K562 (cell line): ENCODE data around the gene PAQR4. TPM values are rescaled to one million over a fixed set of nuclear protein-coding genes. Genes with fewer than 3 reads are reported as not detected.
A peak's percentile ranks its signal among the peaks of the same experiment; 100 is the strongest.

Source experiments
- CBFA2T2 ChIP-seq: fragments of 450-650 bp; conservative IDR thresholded peaks from 2 replicates; pipeline ENCODE4 v1.6.1; 2017; ENCODE audit warnings: mild to moderate bottlenecking
- CHD2 ChIP-seq: IDR thresholded peaks from 2 replicates; pipeline ENCODE4 v1.6.1; 2011; ENCODE audit warnings: low read depth, low read length
- GTF2F1 ChIP-seq: IDR thresholded peaks from 2 replicates; pipeline ENCODE4 v1.6.1; 2011; ENCODE audit warnings: low read depth, low read length, improper control_type of control experiment
- HDAC3 ChIP-seq: fragments of 450-650 bp; IDR thresholded peaks from 2 replicates; pipeline ENCODE4 v1.6.1; 2018; ENCODE audit warnings: borderline replicate concordance, mild to moderate bottlenecking, moderate library complexity; ENCODE audit not compliant: partially characterized antibody
- HNRNPLL ChIP-seq: fragments of 200-400 bp; formaldehyde crosslinking; IDR thresholded peaks from 2 replicates; pipeline ENCODE4 v1.6.1; 2017; ENCODE audit warnings: low read length, low read depth, mild to moderate bottlenecking; ENCODE audit not compliant: poor library complexity, severe bottlenecking
- JUNB ChIP-seq: fragments of 450-650 bp; formaldehyde crosslinking; conservative IDR thresholded peaks from 2 replicates; pipeline ENCODE4 v1.4.0; 2020; ENCODE audit warnings: mild to moderate bottlenecking
- PPARD ChIP-seq: fragments of 250-450 bp; sonication (Bioruptor Pico); IDR thresholded peaks from 2 replicates; pipeline ENCODE4 v1.8.0; 2022; ENCODE audit warnings: inconsistent platforms, mild to moderate bottlenecking, moderate library complexity
- SRSF9 ChIP-seq: fragments of 200-400 bp; formaldehyde crosslinking; IDR thresholded peaks from 2 replicates; pipeline ENCODE4 v1.6.1; 2017; ENCODE audit warnings: low read depth, low read length, borderline replicate concordance
- TARDBP ChIP-seq: fragments of 450-650 bp; IDR thresholded peaks from 2 replicates; pipeline ENCODE4 v1.6.1; 2016
- TEAD1 ChIP-seq, 2 experiments: fragments of 450-650 bp in 1 of 2; sonication (generic) in 1 of 2; formaldehyde crosslinking; IDR thresholded peaks; 2 replicates each; pipeline versions ENCODE4 v1.4.0 to v1.8.0; 2020 to 2022; ENCODE audit warnings: mild to moderate bottlenecking in 2 of 2, missing genetic modification reagents in 1 of 2
- ZNF224 ChIP-seq: sonication (generic); formaldehyde crosslinking; IDR thresholded peaks from 2 replicates; pipeline ENCODE4 v1.8.0; 2022; ENCODE audit warnings: mild to moderate bottlenecking, missing genetic modification reagents
- polyA plus RNA-seq, 8 experiments: library from polyadenylated mRNA; depleted of rRNA in 4 of 8; stranded (reverse) in 5 of 8; unstranded in 3 of 8; fragments of >200 nt; fragmentation: Nextera tagmentation in 2 of 8; fragmentation: Illumina TruSeq in 1 of 8; extraction: Ambion mirVana in 2 of 8; extraction: Trizol in 1 of 8; gene quantifications; 2 replicates each; pipeline versions ENCODE4 v1.2.1 to v1.2.3, GENCODE V29; 2011 to 2014; ENCODE audit warnings: inconsistent platforms in 1 of 8, missing spikeins in 1 of 8
- total RNA-seq, 7 experiments: library from RNA; depleted of rRNA in 6 of 7; stranded (reverse); fragments of >200 nt in 6 of 7; fragmentation: Illumina TruSeq in 2 of 7; extraction: Trizol in 2 of 7; gene quantifications; 2 replicates each; pipeline versions ENCODE4 v1.2.1 to v1.2.3, GENCODE V29; 2011 to 2021; ENCODE audit warnings: low replicate concordance in 1 of 7
- TF ChIP-seq, protein P1 (sequence below), 2 experiments: IDR thresholded peaks in 1 of 2; conservative IDR thresholded peaks in 1 of 2; 2 replicates each; pipeline ENCODE4 v1.6.1; 2016; ENCODE audit warnings: low read depth in 2 of 2, mild to moderate bottlenecking in 1 of 2, missing compliant biosample characterization in 1 of 2, missing genetic modification characterization in 1 of 2, moderate library complexity in 1 of 2
- TF ChIP-seq, protein P2 (sequence below): fragments of 450-650 bp; formaldehyde crosslinking; IDR thresholded peaks from 2 replicates; pipeline ENCODE4 v1.4.0; 2020; ENCODE audit warnings: mild to moderate bottlenecking
- TF ChIP-seq, protein P3 (sequence below), 2 experiments: fragments of 150-350 bp in 1 of 2; IDR thresholded peaks; 2 replicates each; pipeline ENCODE4 v1.6.1; 2012 to 2016; ENCODE audit warnings: low read depth in 2 of 2, low read length in 2 of 2, mild to moderate bottlenecking in 1 of 2, moderate library complexity in 1 of 2
- TF ChIP-seq, protein P4 (sequence below): fragments of 450-650 bp; IDR thresholded peaks from 2 replicates; pipeline ENCODE4 v1.6.1; 2018; ENCODE audit not compliant: partially characterized antibody

PAQR4 gene
- total and polyA plus RNA-seq, 9 of the 15 experiments (the other 6 are each of a cell fraction or from before 2014, with no cell fraction given), result 0.62 to 40.4 (median 19.5) TPM

DNA sequence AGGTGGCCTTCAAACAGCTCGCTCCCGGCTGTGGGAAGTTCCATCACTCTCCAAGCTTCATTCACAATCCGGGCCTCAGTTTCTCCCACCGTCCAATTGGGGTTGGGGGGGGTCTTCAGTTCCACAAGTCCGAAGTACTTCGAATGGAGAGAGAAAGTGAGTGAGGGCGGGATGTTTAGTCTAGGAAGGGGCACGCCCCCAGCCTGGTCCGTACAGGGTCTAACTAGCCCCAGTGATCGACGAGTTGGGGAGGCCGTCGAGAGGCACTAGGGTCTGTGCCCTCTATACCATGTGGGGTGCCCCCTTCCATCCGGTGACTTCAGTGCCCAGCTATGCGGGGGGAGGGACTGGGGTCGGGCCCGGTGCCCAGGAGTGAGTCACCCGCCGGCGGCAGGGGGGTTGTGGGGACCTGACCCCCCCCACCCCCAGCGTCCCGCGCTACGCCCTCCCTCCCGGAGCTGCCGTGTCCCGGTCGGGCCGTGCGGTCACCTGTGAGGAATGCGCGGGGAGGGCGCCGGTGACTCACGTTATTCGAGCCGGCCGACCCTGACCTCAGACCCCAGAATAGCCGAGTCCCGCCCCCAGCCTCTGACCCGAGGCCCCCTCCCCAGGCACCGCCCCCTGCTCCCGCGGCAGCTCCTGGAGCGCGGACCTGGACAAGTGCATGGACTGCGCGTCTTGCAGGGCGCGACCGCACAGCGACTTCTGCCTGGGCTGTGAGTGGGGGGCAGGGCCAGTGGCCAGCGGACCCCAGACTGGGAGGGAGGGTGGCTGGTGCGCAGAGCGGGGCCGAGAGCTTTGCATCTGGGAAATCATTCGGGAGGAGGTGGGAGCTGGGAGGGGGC, 51.7 kb downstream of the PAQR4 start (continued):
- TF ChIP-seq, protein P1, sequence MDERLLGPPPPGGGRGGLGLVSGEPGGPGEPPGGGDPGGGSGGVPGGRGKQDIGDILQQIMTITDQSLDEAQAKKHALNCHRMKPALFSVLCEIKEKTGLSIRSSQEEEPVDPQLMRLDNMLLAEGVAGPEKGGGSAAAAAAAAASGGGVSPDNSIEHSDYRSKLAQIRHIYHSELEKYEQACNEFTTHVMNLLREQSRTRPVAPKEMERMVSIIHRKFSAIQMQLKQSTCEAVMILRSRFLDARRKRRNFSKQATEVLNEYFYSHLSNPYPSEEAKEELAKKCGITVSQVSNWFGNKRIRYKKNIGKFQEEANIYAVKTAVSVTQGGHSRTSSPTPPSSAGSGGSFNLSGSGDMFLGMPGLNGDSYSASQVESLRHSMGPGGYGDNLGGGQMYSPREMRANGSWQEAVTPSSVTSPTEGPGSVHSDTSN (CRISPR knock-in tag; IDR thresholded peaks at IDR 0.05; ENCODE audit: low read depth), result no peak
- TF ChIP-seq, protein P1 (tag; conservative IDR thresholded peaks at IDR 0.05; ENCODE audit: low read depth), result no peak
- no peak; the same call in 1 of the 2 replicates for TF ChIP-seq CHD2
- TF ChIP-seq SRSF9, result no peak
- TF ChIP-seq, protein P2, sequence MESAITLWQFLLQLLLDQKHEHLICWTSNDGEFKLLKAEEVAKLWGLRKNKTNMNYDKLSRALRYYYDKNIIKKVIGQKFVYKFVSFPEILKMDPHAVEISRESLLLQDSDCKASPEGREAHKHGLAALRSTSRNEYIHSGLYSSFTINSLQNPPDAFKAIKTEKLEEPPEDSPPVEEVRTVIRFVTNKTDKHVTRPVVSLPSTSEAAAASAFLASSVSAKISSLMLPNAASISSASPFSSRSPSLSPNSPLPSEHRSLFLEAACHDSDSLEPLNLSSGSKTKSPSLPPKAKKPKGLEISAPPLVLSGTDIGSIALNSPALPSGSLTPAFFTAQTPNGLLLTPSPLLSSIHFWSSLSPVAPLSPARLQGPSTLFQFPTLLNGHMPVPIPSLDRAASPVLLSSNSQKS (CRISPR knock-in tag), result no peak
- TF ChIP-seq, protein P3, sequence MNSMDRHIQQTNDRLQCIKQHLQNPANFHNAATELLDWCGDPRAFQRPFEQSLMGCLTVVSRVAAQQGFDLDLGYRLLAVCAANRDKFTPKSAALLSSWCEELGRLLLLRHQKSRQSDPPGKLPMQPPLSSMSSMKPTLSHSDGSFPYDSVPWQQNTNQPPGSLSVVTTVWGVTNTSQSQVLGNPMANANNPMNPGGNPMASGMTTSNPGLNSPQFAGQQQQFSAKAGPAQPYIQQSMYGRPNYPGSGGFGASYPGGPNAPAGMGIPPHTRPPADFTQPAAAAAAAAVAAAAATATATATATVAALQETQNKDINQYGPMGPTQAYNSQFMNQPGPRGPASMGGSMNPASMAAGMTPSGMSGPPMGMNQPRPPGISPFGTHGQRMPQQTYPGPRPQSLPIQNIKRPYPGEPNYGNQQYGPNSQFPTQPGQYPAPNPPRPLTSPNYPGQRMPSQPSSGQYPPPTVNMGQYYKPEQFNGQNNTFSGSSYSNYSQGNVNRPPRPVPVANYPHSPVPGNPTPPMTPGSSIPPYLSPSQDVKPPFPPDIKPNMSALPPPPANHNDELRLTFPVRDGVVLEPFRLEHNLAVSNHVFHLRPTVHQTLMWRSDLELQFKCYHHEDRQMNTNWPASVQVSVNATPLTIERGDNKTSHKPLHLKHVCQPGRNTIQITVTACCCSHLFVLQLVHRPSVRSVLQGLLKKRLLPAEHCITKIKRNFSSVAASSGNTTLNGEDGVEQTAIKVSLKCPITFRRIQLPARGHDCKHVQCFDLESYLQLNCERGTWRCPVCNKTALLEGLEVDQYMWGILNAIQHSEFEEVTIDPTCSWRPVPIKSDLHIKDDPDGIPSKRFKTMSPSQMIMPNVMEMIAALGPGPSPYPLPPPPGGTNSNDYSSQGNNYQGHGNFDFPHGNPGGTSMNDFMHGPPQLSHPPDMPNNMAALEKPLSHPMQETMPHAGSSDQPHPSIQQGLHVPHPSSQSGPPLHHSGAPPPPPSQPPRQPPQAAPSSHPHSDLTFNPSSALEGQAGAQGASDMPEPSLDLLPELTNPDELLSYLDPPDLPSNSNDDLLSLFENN (IDR thresholded peaks at IDR 0.05; ENCODE audit: low read depth in 2 of 2, low read length in 2 of 2), result peak in 1 of 2 experiments; percentile 7; a peak in 2 of 4 replicates
- no peak for TF ChIP-seq CBFA2T2
- TF ChIP-seq TEAD1 (CRISPR knock-in tag; IDR thresholded peaks at IDR 0.05), result peak; percentile 48 to 96; a peak in 3 of 4 replicates
- TF ChIP-seq ZNF224, result no peak
- TF ChIP-seq, protein P4, sequence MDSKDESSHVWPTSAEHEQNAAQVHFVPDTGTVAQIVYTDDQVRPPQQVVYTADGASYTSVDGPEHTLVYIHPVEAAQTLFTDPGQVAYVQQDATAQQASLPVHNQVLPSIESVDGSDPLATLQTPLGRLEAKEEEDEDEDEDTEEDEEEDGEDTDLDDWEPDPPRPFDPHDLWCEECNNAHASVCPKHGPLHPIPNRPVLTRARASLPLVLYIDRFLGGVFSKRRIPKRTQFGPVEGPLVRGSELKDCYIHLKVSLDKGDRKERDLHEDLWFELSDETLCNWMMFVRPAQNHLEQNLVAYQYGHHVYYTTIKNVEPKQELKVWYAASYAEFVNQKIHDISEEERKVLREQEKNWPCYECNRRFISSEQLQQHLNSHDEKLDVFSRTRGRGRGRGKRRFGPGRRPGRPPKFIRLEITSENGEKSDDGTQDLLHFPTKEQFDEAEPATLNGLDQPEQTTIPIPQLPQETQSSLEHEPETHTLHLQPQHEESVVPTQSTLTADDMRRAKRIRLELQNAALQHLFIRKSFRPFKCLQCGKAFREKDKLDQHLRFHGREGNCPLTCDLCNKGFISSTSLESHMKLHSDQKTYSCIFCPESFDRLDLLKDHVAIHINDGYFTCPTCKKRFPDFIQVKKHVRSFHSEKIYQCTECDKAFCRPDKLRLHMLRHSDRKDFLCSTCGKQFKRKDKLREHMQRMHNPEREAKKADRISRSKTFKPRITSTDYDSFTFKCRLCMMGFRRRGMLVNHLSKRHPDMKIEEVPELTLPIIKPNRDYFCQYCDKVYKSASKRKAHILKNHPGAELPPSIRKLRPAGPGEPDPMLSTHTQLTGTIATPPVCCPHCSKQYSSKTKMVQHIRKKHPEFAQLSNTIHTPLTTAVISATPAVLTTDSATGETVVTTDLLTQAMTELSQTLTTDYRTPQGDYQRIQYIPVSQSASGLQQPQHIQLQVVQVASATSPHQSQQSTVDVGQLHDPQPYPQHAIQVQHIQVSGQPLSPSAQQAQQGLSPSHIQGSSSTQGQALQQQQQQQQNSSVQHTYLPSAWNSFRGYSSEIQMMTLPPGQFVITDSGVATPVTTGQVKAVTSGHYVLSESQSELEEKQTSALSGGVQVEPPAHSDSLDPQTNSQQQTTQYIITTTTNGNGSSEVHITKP, result no peak
- no peak for TF ChIP-seq HDAC3
- TF ChIP-seq HNRNPLL, result no peak
- TF ChIP-seq PPARD, result no peak
- TF ChIP-seq GTF2F1, result no peak
- TF ChIP-seq TARDBP, result no peak
- TF ChIP-seq JUNB (CRISPR knock-in tag), result no peak
